GM19099 (cell line): Measurements from ENCODE around the gene MRPL24.

Experiments used
- POLR2A ChIP-seq: IDR thresholded peaks from 3 replicates; pipeline ENCODE4 v1.6.1; 2011; ENCODE audit warnings: low read depth; ENCODE audit not compliant: insufficient read length; ENCODE audit errors: extremely low read depth

MRPL24 gene

DNA sequence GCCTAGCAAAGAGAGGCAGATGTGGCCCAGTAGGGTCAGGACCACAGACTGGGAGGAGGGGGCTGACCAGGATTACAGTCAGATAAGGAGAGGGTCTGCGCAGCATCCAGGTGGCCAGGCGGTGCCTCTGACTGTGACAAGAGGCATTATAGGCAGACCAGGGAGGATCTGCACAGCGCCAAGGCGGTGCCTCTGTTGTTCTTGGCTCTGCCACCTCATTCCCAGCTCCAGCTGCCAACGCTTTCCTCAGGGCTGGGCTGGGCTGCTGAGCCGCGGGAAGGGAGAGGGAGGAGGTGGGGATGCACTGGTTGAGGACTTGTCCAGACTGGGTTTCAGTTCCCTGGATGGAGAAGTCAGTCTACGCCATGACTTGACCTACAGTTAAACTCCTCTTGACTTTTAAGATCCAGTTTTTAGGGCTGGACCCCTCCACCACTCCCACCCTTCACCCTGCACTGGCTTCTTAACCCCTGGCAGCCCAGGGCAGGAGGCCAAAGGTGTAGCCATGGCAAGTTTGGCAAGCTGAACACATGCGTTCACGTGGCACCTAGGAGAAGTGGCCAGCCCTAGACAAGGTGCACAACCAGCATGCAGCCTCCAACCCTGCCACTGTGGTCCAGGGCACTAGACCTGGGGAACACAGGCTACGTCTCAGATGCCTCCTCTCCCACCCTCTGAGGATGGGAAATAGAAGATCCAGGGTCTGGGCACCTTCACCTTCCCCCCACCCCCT is 31.0 kb downstream of the MRPL24 start:
- no peak for TF ChIP-seq POLR2A

DNA sequence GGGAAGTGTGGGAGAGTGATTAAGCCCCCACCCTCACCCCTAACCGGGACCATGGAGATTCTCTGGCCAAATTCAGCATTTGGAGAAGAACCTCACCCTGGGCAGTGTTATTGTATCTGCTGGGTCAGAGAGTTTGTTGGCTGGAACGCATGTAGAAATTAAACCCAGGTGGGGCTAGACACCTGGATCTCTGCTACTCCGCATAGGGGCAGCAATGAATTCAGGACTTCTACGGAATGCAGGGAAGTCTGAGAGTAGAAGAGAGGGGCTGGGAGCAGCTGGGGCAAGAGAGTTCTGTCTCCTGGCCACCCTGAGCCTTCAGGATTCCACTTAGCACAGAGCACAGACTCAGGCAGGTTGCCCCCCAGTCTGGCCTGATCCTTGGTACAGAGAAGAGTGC is 31.9 kb downstream of the MRPL24 start:
- TF ChIP-seq POLR2A, result no peak

DNA sequence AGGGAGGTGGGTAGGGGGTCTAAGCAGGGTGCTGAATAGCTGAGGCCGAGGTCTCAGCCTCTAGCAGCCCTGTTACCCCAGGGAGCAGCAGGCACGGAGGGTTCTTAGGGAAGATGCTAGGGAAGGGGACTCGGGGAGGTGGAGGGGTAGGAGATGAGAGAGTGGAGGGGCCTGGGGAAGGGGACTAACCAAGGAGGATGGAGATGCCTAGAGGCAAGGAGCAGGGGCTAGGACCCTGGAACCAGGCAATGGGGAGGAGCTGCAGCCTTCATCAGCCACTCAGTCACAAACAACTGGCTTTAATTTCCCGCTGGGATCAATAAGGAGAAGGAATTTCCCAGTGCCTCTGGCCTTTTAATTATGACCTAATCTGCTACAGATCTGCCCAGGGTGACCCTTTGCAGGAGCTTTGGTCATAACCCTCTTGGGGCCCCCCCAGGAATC is 32.6 kb downstream of the MRPL24 start:
- TF ChIP-seq POLR2A, result no peak

DNA sequence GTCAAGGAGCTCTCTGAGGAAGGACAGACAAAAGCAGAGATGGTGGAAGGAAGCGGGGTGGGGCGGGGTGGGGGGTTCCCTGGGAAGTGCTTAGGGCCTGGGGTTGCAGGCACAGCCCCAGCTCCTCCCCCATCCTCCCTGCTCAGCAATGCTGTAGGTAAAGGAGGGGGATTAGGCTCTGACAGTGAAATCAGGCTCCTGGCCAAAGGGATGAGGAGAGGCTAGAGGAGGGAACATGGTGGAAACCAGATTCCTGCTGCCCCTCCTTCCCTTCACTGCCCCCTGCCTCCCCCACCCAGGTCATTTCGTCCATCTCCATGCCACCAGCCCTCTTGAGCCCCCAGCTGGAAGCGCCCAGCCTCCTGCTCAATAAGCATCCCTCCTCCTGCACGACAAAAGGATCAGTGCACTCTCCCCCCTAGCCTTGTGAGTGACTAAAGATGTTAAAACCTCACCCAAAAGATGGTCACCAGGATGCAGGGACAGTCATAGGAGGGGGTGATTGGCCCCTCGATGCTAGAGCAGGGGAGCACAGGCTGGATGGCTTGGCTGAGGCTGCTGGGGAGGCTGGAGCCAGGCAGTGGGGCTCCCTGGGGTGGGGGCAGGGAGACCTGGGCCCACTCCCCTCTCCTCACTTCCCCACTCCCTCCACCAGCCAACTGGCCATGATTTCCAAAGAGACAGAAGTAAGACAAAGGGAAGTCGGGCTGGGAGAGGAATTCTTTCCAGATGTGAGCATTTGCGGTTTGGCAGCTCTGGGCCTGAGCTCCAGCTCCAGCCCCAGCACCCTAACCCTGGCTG is 33.3 kb downstream of the MRPL24 start:
- TF ChIP-seq POLR2A, result no peak

DNA sequence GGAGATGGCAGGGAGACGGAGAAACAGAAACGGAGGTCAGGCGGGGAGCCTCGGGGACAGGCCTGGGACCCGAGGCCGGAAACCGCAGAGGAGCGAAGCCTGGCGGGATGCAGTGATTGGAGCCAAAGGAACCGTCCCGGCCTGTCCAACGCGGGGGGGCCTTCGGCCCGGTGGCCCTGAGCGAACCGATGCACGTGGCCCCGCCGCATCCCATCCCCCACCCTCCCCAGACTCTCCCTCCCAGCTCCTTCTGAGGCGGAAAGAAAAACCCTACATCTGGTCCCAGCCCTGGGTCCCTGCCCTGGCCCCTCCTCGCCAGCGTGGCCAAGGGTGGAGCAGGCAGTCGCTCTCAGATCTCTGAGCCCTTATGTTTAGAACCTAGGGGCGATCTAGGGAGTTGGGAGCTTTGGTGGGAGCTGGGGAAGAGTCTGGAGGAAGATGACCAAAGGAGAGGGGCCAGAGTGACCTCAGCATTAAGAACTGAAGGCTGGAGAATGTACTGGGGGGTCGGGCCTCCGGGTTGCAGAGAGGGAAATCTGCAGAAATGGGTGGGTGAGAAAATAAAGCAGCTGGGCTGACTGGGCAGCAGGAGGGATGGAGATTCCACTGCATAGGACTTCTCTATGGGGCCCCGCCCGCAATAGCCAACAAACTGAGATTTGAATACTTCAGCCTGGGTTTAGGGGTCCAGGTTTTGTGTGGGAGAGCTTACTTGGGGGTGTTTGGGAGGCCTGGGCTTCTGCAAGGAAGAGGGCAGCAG is 34.1 kb downstream of the MRPL24 start:
- TF ChIP-seq POLR2A, result no peak

DNA sequence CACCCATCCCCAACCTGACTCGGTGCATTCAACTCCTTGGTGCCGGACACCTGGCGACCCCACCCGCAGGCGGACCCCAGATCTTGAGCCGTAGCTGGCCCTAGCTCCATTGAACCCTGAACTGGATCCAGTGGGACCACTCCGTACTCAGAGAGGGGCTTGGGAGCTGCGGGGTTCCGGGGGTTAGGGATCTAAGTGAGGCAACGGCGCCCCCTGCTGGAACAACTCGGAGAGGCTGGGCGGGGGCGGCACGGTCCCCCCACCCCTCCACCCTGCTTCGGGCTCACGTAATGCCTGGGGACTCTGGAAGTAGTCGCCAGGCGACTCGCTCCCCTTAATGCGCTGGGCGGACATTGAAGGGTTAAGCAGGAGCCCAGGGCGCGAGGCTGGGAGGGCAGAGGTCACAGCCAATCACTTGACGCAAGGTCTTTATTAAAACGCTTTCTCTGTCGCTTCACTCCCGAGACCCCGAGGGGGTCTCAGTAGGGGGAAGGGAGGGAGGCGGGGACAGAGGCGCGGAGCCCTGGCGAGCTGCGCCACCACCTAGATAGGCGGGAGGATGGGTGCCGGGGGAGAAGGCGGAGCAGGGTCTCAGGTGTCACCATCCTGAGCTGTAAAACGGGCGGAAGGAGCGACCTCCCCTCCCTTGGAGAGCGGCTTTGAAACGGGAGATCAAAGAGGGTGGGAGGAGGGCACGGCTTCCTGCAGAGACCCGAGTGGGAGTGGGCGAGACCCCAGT is 34.8 kb downstream of the MRPL24 start:
- TF ChIP-seq POLR2A, result no peak

DNA sequence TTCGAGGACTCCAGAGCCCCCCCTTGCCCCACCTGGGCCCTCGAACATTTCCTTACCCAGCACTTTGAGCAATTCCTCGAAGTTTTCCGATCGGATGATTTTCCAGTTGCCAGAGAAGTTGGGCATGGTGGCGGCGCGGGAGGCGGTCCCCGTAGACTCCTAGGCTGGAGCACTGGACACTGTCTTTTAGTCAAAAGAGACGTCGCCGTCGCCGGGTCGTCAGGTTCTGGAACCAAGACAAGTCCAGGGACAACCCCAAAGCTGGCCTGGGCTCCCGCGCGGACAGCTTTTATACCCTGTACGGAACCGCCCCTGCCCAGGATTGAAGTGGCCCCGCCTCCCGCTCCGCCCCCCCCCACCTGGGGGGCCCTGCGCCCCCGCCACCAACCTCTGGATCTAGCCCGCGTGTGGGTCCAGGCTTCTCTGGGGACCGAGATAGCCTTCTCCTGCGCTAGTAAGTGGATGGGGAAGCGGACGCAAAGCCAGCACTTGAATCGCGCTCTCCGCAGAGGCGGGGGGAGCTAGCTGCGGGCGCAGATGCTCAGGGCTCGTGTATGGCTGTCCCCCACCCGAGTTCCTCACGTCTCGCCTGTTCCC is 35.5 kb downstream of the MRPL24 start, which contains the start of gene CRABP2:
Gene CRABP2, minus strand, starts transcription at position 263 of the 597 bp plus-strand sequence. Its CDS starts 137 bp downstream, at position 126.
- TF ChIP-seq POLR2A, result no peak

DNA sequence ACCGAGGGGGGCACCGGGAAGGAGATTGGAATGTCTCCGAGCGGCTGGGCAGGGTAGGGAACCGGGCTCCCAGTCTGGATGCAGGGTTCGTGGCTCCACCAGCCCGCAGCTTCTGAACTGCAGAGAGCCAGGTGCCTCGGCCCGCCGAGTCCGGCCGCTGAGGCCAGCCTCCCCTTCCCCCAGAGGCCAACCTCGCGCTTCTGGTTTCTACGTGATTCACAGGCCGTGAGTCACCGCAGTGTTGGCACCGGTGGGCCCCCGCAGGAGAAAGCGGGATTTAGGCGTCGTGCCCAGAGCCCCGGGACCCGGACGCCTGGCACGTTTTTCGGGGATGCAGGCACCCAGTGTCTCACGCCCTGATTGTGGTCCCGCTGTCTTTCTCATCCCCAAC is 36.0 kb downstream of the MRPL24 start:
- no peak for TF ChIP-seq POLR2A

DNA sequence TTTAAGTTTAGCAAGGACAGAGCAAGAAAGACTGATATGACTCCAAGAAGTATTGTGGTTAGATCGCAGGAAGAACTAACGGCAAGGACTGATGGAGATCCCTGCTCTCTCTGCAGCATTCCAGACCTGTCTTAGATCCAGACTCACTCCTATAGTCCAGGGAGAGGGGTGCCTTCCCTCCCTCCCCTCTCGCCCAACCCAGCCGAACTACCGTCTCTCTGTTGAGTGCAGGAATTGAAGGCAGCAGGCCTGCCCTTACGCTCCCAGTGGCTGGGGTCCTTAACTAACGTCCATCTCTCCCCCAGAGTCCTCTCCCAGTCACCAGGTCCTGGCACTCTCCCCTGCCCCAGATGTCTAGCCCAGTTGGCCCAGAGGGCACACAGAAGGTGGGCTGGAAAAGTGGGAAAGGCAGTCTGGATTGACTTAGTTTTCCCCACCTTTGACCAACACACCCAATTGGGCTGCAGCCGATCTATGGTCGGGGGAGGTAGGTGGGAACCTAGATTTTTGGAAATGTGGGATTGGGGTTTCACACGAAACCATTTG is 36.6 kb downstream of the MRPL24 start:
- TF ChIP-seq POLR2A, result no peak

DNA sequence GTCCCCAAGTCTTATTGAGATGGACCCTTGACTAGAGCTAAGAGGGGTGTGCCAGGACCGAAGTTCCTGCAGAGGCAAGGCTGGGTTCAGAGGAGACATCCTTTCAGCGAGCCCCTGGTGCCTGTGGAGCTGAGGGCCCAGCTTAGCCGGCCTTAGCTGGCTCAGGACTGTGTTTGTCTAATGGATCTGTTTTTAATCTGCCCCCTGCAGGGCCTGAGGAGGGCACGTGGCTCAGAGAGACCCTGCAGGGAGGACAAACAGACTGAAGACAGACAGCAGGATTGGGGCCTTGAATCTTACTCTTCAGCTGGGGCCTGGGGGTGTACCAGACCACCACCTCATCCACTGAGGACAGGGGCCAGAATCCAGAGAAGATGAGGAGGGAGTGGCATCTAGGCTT is 37.1 kb downstream of the MRPL24 start:
- TF ChIP-seq POLR2A, result no peak

DNA sequence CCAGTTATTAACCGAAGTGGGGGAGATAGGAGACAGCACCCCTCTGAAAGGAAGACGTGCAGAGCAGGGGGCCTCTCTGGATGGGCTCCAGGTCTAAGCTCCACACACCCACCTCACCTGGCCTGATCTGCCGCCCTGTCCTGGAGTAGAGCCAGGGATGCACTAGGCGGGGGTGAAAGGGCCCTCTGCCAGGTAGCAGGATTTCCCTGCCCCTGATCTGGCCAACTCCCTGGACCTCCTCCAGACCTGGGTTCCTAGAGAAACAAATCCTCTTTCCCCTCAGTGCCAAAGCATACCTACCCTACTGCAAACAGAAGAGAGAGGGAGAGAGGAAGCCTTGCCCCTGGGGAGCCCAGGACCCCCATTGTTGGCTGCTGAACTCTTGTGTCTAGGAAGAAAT is 37.6 kb downstream of the MRPL24 start:
- TF ChIP-seq POLR2A, result no peak

DNA sequence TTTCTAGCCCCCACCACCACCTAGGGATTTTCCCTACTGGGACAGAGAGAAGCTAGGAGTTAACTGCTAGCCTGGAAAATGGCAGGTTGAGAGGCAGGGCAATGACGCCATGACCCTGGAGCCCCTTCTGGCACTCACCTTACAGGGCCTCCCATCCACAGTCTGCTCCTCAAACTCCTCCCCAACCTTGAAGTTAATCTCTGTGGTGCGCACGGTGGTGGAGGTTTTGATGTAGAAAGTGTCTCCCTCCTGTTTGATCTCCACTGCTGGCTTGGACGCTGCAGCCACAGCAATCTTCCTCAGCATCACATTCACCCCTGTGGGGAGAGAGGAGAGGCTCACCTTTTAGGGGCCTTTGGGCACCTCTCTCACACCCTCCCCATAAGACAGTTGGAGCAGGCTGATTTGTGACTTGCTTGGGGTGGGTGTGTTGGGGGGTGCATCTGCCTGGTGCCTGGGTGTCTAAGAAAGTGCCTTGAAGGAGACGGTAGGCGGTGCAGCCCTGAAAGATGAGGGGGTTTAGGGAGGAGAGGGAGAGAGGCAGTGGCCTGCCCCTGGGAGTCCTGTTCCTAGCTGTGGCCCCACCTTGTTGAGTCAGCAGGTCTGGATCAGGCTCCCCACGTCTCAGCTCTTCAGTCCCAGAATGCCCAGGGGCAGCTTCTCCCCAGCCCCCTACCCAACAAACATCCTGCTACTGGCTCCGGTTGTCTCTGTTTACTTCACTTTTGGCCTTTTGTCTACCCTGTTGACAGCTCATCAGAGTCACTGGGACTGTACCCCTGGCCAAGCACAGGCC is 40.0 kb downstream of the MRPL24 start:
- no peak for TF ChIP-seq POLR2A

DNA sequence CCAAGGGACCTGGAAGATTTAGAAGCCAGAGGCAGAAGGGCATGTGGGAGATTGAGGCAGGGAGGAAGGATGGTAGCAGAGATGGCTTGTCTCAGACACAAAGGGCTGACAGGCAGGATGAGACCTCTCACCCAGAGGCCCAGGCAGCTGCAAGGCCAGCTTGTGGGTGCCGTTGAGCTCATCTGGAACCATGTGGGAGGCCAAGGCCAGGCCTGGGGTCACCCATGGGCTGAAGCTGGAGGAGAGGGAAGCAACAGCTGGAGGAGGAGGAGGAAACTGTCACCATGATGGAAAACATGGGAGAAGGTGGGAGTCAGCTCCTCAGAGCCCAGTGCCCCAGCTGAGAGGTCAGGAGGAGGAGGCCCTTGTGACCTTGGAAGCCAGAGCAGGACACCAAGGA is 41.9 kb downstream of the MRPL24 start:
- no peak for TF ChIP-seq POLR2A
